ENCODE results near the gene TMEM232.

The TMEM232 gene

GRCh38 chr5:110409571-110409970 lies 316.9 kb downstream of the TMEM232 start:
- FAIRE-seq (no peak), DNase-seq (ENCODE audit: low spot score) (no peak)

- no peak for DNase-seq (ENCODE audit: low spot score)
- FAIRE-seq: no peak
Measured at GRCh38 chr5:110402562-110402961, 323.9 kb downstream of the TMEM232 start.

- DNase-seq (ENCODE audit: low spot score) (no peak), FAIRE-seq (no peak)
Measured at GRCh38 chr5:110401881-110402280, 324.6 kb downstream of the TMEM232 start.

- no peak for FAIRE-seq
Measured at GRCh38 chr5:110398951-110399350, 327.5 kb downstream of the TMEM232 start.

GRCh38 chr5:110397281-110397680 lies 329.2 kb downstream of the TMEM232 start:
- FAIRE-seq (no peak), DNase-seq (ENCODE audit: low spot score) (no peak)

More at GRCh38 chr5:110398951-110399350, 327.5 kb downstream of the TMEM232 start:
- DNase-seq (ENCODE audit: low spot score): no peak

GRCh38 chr5:110386782-110387181 lies 339.7 kb downstream of the TMEM232 start:
- no peak for FAIRE-seq
- peak; percentile 67 for DNase-seq (ENCODE audit: low spot score)

GRCh38 chr5:110383231-110383630 lies 343.2 kb downstream of the TMEM232 start:
- FAIRE-seq: no peak
- no peak for DNase-seq (ENCODE audit: low spot score)

- FAIRE-seq: no peak
Measured at GRCh38 chr5:110377943-110378342, 348.5 kb downstream of the TMEM232 start.

GRCh38 chr5:110377361-110377760 lies 349.1 kb downstream of the TMEM232 start:
- no peak for FAIRE-seq
- no peak for DNase-seq (ENCODE audit: low spot score)

More at GRCh38 chr5:110377943-110378342, 348.5 kb downstream of the TMEM232 start:
- peak; percentile 35 for DNase-seq (ENCODE audit: low spot score)

- FAIRE-seq (no peak), DNase-seq (ENCODE audit: low spot score) (no peak)
Measured at GRCh38 chr5:110376281-110376951, 350.1 kb downstream of the TMEM232 start.

GRCh38 chr5:110371725-110372041 lies 354.8 kb downstream of the TMEM232 start:
- no peak for FAIRE-seq
- no peak for DNase-seq (ENCODE audit: low spot score)

- DNase-seq (ENCODE audit: low spot score) (no peak), FAIRE-seq (no peak)
Measured at GRCh38 chr5:110371011-110371724, 355.3 kb downstream of the TMEM232 start.
